COLO668 (cell line): ENCODE measurements around the gene HTR3B.
"Not testable (repeated sequence)": the region's sequence is repeated elsewhere in the genome, so short reads cannot be mapped to it uniquely, and the experiment has no call there.

Experiments
- DNase-seq: peaks from one replicate; lab custom pipeline; 2025; ENCODE audit not compliant: unreplicated experiment; lab: John Stamatoyannopoulos, UW

The HTR3B gene

GRCh38 chr11:113884361-113884836 lies 20.2 kb upstream of the HTR3B start:
- no peak for DNase-seq

- no peak for DNase-seq
Observed at GRCh38 chr11:113885897-113886296, 18.7 kb upstream of the HTR3B start.

DNA sequence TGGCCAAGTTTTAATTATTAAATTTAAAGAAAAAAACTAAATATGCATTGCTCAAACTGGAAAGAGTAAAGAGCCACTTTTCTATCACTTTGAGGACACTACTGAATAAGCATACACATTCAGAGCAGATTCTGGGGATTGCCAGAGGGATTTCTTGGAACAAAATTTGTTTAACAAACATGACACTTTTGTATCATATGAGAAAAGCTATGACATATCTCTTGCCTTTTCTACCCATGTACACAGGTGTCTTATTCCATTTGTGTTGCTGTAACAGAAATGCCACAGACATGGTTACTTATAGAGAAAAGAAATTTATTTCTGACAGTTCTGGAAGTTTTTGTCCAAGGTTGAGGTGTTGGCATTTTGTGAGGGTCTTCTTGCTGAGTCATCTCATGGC lies 15.7 kb upstream of the HTR3B start:
- no peak for DNase-seq

DNA sequence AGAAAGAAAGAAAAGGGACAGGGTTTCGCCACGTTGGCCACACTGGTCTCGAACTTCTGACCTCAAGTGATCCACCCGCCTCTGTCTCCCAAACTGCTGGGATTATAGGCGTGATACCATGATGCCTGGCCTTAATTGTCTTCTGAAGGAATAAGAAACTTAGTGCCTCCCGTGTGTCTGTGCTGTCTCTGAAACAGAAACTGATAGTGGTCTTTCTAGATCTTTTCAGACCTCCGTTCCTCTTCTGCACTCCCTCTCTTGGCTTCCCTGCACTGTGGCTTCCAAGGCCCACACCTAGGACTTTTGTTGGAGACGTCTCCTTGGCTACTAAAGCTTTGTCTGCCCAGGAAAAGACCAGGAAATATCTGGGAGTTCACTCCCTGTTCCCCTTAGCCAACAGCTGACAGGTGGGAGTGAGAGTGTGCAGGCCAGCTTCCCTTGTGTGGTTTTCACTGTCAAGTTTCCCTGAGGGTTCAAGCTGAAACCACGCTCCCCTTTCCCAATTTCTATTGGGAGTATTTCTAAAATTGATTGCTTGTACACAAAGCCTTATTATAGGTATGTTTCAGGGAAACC lies 10.1 kb upstream of the HTR3B start:
- no peak for DNase-seq

- DNase-seq = peak; percentile 18
Observed at GRCh38 chr11:113895367-113896155, 9.0 kb upstream of the HTR3B start.

DNA sequence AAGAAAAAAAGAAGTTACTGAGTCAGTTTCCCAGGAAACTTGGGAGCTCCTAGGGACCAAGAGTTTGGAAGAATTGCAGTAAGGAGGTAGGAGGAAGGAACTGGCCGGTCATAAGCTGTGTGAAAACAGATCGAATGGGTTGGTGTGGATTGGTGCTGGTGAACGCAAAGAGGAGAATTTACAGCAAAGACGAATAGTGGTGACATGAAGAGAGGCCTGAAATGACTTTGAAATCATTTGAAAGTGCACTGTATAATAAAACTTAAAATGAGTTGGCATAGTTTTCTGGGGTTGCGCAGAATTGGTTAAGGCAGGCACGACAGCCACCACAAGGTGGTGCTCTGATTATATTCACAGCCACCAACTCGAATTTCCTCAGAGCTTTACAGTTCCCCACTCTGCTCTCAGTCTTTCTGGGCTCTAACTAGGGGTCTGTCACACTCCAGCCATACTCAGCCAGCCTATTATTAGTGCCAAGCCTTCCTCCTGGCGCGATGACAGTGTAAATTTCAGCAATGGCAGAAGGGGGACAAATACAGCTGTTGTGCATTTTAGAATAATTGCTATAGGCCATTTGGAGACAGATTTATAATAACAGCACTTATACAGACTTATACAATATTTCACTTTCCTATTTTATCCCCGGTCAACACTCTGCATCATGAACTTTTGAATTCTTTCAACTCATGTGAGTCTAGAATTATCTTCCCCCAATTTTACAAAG lies 8.3 kb upstream of the HTR3B start:
- DNase-seq = peak; percentile 28

GRCh38 chr11:113901141-113901540 lies 3.5 kb upstream of the HTR3B start:
- DNase-seq = no peak

DNA sequence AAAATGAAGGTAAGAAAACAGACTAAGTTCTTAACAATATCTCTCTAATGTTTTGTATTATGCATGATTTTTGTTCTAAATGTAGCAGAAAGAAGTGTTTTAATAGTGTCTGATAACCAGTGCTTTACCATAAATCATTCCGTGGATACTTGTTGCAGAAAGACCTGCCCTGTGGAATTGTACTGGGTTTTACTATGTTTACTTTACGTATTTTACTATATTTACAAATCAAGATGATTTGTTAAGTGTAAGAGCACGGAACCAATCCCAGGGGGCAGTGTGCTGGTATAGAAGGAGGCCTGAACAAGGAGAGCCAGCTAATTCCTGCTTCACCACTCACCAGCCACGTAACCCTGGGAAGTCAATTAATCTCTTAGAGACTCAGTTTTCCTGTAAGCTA lies 1.4 kb downstream of the HTR3B start:
- DNase-seq = peak; percentile 42

DNA sequence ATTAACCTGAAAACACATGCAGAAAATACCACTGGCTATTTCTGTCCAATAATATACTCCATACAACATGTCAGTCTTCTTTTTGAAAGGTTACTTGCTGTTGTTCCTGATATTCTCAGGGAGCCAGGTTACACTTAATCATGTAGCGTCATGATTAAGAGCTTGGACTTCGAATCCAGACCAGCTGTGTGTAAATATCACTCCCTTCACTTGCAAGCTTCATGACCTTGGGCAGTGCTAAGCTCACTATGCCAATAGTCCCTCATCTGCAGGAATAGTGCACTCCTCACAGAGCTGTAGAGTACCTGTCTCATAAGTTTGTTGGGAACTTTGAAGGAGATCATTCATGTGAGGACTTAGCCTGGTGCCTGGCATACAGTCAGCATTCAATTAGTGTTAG lies 1.9 kb downstream of the HTR3B start:
- DNase-seq = no peak

DNA sequence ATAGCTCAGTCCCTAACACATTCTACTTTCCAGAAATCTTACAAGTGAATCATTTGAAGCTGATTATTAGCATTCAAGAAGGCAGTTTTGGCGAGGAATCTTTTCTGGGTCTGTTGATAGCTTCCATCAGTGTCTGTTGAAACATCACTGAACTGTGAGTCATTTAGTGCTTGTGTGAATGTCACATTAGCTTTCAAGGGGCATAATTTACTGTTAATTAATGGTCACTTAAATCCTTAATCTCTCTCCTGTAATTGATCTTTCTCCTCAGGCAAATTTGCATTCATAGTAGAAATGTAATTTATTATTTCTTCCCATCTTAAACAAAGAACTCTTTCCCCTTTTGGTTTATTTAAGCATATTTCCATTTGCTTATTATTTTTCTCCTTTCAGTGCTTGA lies 2.6 kb downstream of the HTR3B start:
- DNase-seq = no peak

DNA sequence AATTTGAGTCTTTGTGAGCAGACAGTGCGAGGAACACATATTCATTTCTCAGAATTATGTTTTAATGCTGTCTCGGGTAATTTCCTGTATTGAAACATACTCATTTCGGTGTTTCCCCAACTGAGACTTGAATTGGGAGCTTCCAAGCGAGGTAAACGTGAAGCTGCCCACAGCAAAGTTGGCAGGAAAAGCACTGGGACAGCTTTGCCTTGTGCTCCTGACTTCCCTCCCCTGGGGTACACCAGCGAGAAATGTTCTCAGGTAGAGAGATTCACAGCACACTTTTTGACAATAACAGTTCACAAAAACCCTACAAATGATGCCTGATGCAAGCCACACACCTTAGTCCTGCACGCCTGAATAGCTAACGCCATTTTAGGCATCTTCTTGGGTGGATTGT lies 3.1 kb downstream of the HTR3B start:
- DNase-seq = no peak

DNA sequence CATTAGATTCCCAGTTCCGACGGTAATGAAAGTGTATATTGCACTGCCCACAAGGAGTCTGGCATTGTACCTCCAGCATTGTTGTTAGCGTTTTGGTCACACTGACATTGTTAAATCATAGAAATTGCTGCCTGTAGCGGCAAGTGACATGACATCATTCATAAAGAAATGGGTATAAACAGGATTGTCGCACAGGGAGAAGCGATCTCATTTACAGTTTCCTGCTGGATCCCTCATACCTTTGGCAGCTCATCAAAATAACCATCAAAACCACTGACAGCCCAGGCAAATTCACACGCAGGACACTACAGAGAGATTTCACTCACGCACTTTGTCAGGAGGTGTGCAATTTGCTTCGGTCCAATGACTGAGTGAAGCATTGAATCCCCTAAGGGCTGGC lies 3.5 kb downstream of the HTR3B start:
- no peak for DNase-seq

DNA sequence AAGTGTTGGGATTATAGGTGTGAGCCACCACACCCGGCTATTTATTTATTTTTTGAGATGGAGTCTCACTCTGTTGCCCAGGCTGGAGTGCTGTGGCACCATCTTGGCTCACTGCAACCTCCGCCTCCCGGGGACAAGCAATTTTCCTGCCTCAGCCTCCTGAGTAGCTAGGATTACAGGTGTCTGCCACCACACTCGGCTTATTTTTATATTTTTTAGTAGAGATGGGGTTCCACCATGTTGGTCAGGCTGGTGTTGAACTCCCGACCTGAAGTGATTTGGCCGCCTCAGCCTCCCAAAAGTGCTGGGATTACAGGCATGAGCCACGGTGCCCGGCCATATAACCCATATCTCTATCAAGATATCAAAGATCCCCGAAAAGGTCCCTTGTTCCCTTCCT lies 6.9 kb downstream of the HTR3B start:
- DNase-seq = not testable (repeated sequence)

GRCh38 chr11:113923572-113923971 lies 19.0 kb downstream of the HTR3B start:
- DNase-seq = no peak

DNA sequence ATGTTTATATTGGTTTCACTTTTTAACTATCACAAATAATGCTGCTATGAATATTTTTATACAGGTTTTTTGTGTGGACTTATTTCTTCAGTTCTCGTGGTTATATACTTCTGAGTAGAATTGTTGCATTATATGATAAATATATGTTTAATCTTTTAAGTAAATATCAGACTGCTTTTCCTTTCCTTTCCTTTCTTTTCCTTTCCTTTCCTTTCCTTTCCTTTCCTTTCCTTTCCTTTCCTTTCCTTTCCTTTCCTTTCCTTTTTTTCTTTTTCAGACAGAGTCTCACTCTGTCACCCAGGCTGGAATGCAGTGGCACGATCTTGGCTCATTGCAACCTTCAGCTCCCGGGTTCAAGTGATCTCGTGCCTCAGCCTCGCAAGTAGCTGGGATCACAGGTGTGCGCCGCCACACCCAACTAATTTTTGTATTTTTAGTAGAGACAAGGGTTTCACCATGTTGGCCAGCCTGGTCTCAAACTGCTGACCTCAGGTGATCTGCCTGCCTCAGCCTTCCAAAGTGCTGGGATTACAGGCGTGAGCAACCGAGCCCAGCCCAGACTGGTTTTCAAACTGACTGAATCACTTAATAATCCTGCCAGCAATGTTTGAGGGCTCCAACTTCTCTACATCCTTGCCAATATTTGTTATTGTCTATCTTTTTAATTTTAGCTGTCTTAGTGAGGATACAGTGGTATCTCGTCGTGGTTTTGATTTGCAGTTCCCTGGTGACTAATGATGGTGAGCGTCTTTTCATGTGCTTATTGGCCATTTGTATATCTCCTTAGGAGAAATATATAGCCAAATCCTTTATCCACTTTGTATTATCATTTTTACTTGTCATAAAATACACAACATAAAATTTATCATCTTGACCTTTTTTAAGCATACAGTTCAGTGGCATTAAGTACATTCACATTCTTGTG lies 21.9 kb downstream of the HTR3B start:
- DNase-seq = no peak

DNA sequence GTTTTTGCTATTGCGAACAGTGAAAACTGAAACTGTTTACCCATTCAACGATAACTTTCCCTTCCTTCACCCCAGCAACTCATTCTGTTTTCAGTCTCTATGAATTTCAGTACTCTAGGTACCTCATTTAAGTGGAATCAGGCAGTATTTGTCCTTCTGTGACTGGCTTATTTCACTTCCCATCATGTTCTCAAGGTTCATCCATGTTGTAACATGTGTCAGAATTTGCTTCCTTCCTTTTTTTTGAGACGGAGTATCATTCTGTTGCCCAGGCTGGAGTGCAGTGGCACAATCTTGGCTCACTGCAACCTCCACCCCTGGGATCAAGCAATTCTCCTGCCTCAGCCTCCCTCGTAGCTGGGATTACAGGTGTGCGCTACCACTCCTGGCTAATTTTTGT lies 23.7 kb downstream of the HTR3B start:
- DNase-seq = no peak

- DNase-seq = no peak
Observed at GRCh38 chr11:113932788-113933187, 28.2 kb downstream of the HTR3B start.

DNA sequence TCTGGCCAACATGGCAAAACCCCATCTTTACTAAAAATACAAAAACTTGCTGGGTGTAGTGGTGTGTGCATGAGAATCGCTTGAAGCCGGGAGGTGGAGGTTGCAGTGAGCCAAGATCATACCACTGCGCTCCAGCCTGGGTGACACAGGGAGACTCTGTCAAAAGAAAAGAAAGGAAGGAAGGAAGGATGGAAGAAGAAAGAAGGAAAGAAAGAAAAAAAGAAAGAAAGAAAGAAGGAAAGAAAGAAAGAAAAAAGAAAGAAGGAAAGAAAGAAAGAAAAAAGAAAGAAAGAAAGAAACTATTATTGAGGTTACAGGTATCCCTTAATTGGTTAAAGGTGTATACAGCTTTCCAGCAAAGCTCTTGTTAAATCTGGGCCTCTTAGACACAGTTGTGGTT lies 29.6 kb downstream of the HTR3B start:
- DNase-seq = not testable (repeated sequence)

DNA sequence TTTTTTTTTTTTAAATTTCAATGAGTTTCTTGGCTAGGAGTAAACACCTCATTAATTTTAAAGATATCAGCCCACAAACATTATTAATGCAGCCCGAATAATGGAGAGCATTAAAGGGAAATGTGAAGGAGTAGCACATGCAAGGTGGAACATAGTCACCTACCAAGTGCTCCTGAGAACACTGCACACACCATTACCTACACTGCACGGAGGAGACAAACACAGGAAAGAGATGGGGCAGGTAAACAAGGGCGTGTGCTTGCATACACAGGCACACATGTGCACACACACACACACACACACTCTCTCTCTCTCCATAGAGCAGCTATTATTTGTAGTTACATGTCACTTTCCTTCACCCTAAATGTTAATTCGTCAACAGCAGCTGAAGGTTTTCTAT lies 30.2 kb downstream of the HTR3B start:
- DNase-seq = peak; percentile 21

DNA sequence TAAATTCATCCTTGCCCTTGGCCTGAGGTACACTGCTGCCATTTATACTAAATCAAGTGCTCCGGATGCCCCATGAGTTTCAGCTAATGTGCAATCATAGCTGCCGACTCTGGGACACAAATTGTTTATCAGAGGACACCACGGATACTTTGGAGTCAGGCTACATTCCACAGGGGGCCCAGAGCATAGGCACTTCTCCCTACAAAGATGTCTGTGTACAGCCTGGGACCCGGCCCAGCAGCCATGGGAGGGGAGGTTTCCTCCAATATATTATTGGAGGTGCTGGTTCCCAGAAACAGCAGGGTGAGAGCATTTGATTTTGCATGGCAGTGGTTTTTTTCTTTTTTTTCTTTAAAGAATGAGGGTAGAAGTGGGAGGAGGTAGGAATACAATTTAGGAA lies 31.3 kb downstream of the HTR3B start:
- no peak for DNase-seq

GRCh38 chr11:113937918-113938317 lies 33.3 kb downstream of the HTR3B start:
- no peak for DNase-seq
